ENCODE measurements around the gene S1PR1.

The S1PR1 gene

GRCh38 chr1:101242324-101243050 lies 5.7 kb downstream of the S1PR1 start:
- peaks cover 7% of the 10 kb centered on the region for H3K4me1 Mint-ChIP-seq
- H3K27ac Mint-ChIP-seq: no peak overlapping the region
- H3K9me3 Mint-ChIP-seq: no peaks in the 10 kb centered on the region

DNA sequence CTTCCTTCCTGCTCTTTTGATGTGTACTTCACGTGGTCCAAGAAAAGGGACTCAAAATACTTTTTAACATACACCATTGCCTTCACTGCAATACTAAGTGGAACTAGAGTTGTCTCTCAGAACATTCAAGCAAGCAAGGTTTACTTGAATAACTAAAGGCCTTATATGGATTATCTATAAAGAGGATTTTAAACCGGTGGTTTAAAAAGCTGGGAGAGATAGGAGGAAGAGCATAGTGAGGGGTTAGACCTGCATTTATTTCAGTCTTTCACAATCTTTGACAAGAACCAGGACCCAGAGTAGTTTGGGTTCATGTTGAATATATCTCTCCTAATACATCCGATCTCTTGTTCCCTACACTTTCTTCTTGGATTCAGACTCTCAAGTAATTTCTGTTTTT lies 6.9 kb downstream of the S1PR1 start:
- Mint-ChIP-seq H3K27me3 (ENCODE audit: low read depth) (peaks cover 22% of the 10 kb centered on the region), H3K27ac (no peak overlapping the region), H3K4me1 (peaks cover 1% of the 10 kb centered on the region), H3K4me3 (no peak overlapping the region), H3K9me3 (no peaks in the 10 kb centered on the region), H3K36me3 (ENCODE audit: low read depth) (peaks cover 10% of the 10 kb centered on the region)
- TF ChIP-seq CTCF (IDR thresholded peaks at IDR 0.05; ENCODE audit: unreplicated experiment in 3 of 3): no peak

More at GRCh38 chr1:101242324-101243050, 5.7 kb downstream of the S1PR1 start:
- no peak for TF ChIP-seq CTCF (IDR thresholded peaks at IDR 0.05; ENCODE audit: unreplicated experiment in 3 of 3)
- Mint-ChIP-seq H3K4me3 (no peak overlapping the region), H3K36me3 (ENCODE audit: low read depth) (peaks cover 10% of the 10 kb centered on the region), H3K27me3 (ENCODE audit: low read depth) (peaks cover 30% of the 10 kb centered on the region)

- H3K4me1 Mint-ChIP-seq: no peaks in the 10 kb centered on the region
- no peak for TF ChIP-seq CTCF (IDR thresholded peaks at IDR 0.05; ENCODE audit: unreplicated experiment in 3 of 3)
- no peak overlapping the region for H3K4me3 Mint-ChIP-seq
- peaks cover 15% of the 10 kb centered on the region for H3K27me3 Mint-ChIP-seq (ENCODE audit: low read depth)
- H3K9me3 Mint-ChIP-seq: no peaks in the 10 kb centered on the region
- no peak overlapping the region for H3K27ac Mint-ChIP-seq
- peaks cover 3% of the 10 kb centered on the region for H3K36me3 Mint-ChIP-seq (ENCODE audit: low read depth)
Observed at GRCh38 chr1:101244842-101245241, 8.0 kb downstream of the S1PR1 start.

- H3K9me3 Mint-ChIP-seq: no peaks in the 10 kb centered on the region
- H3K27me3 Mint-ChIP-seq (ENCODE audit: low read depth): peaks cover 14% of the 10 kb centered on the region
- H3K27ac Mint-ChIP-seq: no peak overlapping the region
- TF ChIP-seq CTCF (IDR thresholded peaks at IDR 0.05; ENCODE audit: unreplicated experiment in 3 of 3): no peak
- H3K4me3 Mint-ChIP-seq: no peak overlapping the region
- H3K4me1 Mint-ChIP-seq: no peaks in the 10 kb centered on the region
- no peaks in the 10 kb centered on the region for H3K36me3 Mint-ChIP-seq (ENCODE audit: low read depth)
Observed at GRCh38 chr1:101245246-101245927, 8.6 kb downstream of the S1PR1 start.

DNA sequence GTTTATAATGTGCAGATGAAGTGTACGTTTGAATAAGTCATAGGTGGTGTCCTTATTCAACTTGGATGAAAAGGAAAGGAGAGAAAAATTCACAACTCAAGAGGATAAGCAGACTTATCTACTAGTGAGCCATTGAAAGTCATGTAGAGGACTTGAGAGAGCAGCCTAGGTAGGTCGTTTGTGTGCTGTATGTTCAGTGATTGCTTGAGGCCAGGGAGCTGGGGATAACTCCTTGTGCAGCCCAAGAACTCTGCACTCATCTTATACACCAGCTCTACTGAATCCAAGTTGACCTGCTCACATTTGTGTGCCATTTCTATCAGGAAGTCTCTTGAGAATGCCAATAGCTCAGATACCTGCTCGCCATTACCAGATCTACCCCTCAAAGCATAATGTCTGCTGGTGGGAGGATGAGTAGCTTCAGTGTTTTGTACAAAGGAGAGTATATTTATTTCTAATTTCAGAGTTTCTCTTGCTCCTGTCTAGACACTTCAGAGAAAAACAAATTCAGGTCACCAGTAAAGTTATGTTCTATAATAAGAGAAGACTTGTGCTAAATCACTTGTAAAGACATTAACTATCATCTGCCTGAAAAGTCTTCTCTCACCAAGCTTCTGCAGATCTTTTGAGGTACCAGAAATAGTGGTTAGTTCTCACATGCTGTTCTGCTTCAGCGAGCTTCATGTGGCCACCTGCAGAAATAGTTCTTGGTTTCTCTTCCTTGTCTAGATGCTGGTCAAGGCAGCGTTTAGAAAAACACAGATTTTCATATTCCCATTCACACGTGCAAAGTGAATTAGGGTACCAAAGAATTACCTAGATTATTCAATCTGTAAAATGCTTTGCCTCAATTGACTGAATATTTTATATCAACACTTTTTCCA lies 10.8 kb downstream of the S1PR1 start:
- H3K27ac Mint-ChIP-seq: no peak overlapping the region
- H3K4me1 Mint-ChIP-seq: peaks cover 4% of the 10 kb centered on the region
- no peaks in the 10 kb centered on the region for H3K36me3 Mint-ChIP-seq (ENCODE audit: low read depth)
- no peaks in the 10 kb centered on the region for H3K9me3 Mint-ChIP-seq
- no peak for TF ChIP-seq CTCF (IDR thresholded peaks at IDR 0.05; ENCODE audit: unreplicated experiment in 3 of 3)
- peaks cover 14% of the 10 kb centered on the region for H3K27me3 Mint-ChIP-seq (ENCODE audit: low read depth)
- H3K4me3 Mint-ChIP-seq: no peak overlapping the region

Data from nephron (organoid).